Heart right ventricle (tissue), 16 donors: Measurements from ENCODE around the gene EFCAB6. TPM values are rescaled to one million over a fixed set of nuclear protein-coding genes. Genes with fewer than 3 reads are reported as not detected.

Experiments
- ATAC-seq, 8 donors: fragments of 200-7000 bp; cut with Tn5 transposase; one replicate each; pipeline ENCODE4 v1.9.1; 2020; ENCODE audit warnings: mild to moderate bottlenecking in 8 of 8, moderate library complexity in 8 of 8, moderate number of reproducible peaks in 1 of 8
- DNase-seq, 2 donors: peaks; one replicate each; pipeline ENCODE4 v3.0.0-alpha.2; 2020
- H3K27ac ChIP-seq, 10 donors: fragments of 200-600 bp; sonication (generic) in 2 of 10; one replicate each; pipeline versions ENCODE4 v1.5.0 to v1.8.0; 2020 to 2022; ENCODE audit warnings: mild to moderate bottlenecking in 3 of 10
- H3K27me3 ChIP-seq, 7 donors: fragments of 200-600 bp; one replicate each; pipeline ENCODE4 v1.8.0; 2021 to 2022; ENCODE audit warnings: mild to moderate bottlenecking in 2 of 7
- H3K36me3 ChIP-seq, 9 donors: fragments of 200-600 bp; sonication (generic) in 1 of 9; one replicate each; pipeline versions ENCODE4 v1.5.0 to v1.8.0; 2020 to 2022; ENCODE audit warnings: mild to moderate bottlenecking in 2 of 9
- H3K4me1 ChIP-seq, 9 donors: fragments of 200-600 bp; sonication (generic) in 1 of 9; one replicate each; pipeline versions ENCODE4 v1.5.0 to v1.8.0; 2020 to 2022; ENCODE audit warnings: mild to moderate bottlenecking in 4 of 9
- H3K4me3 ChIP-seq, 10 donors: fragments of 200-600 bp; sonication (generic) in 2 of 10; one replicate each; pipeline versions ENCODE4 v1.5.0 to v1.8.0; 2020 to 2022; ENCODE audit warnings: mild to moderate bottlenecking in 7 of 10, moderate library complexity in 2 of 10
- H3K9me3 ChIP-seq, 11 donors: fragments of 200-600 bp in 10 of 11; sonication (generic) in 2 of 11; one replicate each; pipeline versions ENCODE4 v1.5.0 to v1.8.0; 2013 to 2022; ENCODE audit warnings: mild to moderate bottlenecking in 2 of 11, control low read depth in 1 of 11, moderate library complexity in 1 of 11
- CTCF ChIP-seq, 9 donors: fragments of 200-600 bp; sonication (generic) in 2 of 9; IDR thresholded peaks; one replicate each; pipeline versions ENCODE4 v1.5.0 to v1.8.0; 2021 to 2022; ENCODE audit warnings: antibody characterized with exemption in 9 of 9, mild to moderate bottlenecking in 5 of 9, moderate library complexity in 1 of 9
- WGBS, 2 donors: extraction: QIAGEN DNeasy Blood & Tissue Kit; methylation state at CpG; one replicate each; pipeline ENCODE4 v1.1.7; 2013; ENCODE audit warnings: inconsistent platforms in 1 of 2; 5-methylcytosine and 5-hydroxymethylcytosine counted together
- intact Hi-C, 10 donors: fragments of 100-400 bp; cut with DNase I; formaldehyde crosslinking; loops; one replicate each; pipeline versions ENCODE4 v1.11.1 to v1.14.2; 2022
- polyA plus RNA-seq, 2 donors: library from polyadenylated mRNA; stranded (reverse); fragments of 200-250 nt; gene quantifications; one replicate each; pipeline ENCODE4 v1.2.3, GENCODE V29; 2013
- total RNA-seq, 10 donors: library from RNA; stranded (reverse); fragmentation: NEBNext Ultra II Directional in 3 of 10; extraction: Animal tissue kit (Norgen Biotek cat#: 25700) in 3 of 10; gene quantifications; one replicate each; pipeline versions ENCODE4 v1.2.1 to v1.2.4, GENCODE V29; 2021 to 2023
- donor health status: Arrhythmogenic right ventricular cardiomyopathy.
- donor health status: ischemic (EF 13 %, LVEDD 7.1; RV severe dilation, severe dysfunction).
- donor health status: healthy with polysubstance abuse.
- donor health status: DM: no; HTN: yes; CAD: no.
- donor health status: DM: no; HTN: no; CAD: no.
- donor health status: ischemic (EF 25% LVEDD 6.9; RV normal size, moderate dysfunction).
- donor health status: ischemic (EF 25% LVEDD 5.7; RV mildly dilated, moderate dysfunction).
- donor health status: healthy.
- donor health status: DM: yes; HTN: yes; CAD: no.
- donor health status: Ischemic cardiomyopathy.
- donor health status: ischemic (EF 35%, LVEDD 5.7; RV mildly dilated, moderate dysfunction).
- donor health status: nonischemic (EF 11% LVEDD 7.7; RV severe dilation, severe dysfunction).
- donor health status: DM: yes; HTN: yes; CAD: no.
- donor health status: PGD.
- donor health status: ischemic (EF 29% LVEDD 5.4; RV normal size, mild dysfunction).
- donor health status: nonischemic (EF 23%, LVEDD 6.1; RV moderate dilation, normal function).

EFCAB6 gene
- total and polyA plus RNA-seq, 12 donors = 0.25 to 4.3 (median 1.8) TPM

DNA sequence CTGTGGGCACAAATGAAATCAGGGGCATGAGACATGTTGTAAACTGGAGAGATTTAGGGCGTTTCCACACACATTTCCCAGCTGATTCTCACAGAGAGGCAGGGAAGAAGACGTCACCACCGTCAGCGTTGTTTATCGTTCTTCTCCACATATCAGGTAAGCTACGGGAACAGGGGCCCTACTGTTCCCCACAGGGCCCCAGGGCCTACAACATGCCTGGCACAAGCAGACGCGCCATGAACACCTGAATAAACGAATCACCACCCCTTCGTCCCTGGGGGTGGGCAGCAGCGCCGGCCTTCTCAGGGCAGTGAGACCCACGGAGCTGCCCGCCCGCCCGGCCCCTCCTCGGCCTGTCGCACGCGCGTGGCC lies 342 bp downstream of the EFCAB6 start:
- Histone ChIP-seq H3K36me3 (no peaks in the 10 kb centered on the region), H3K9me3 (no peaks in the 10 kb centered on the region), H3K27me3 (no peaks in the 10 kb centered on the region), H3K4me1 (peaks cover 5 to 21% (median 16%) of the 10 kb centered on the region in 9 donors), H3K4me3 (peak overlapping the region; percentile 56 to 99 (median 84)), H3K27ac (peak overlapping the region in 8 of 10 donors; percentile 72 to 94 (median 86))
- WGBS, 2 donors = 0 to 1% methylated on average over 21 of the region's 21 CpGs
- no peak for TF ChIP-seq CTCF (IDR thresholded peaks at IDR 0.05)
- no peak for DNase-seq
- peak in 3 of 8 donors; percentile 12 to 47 (median 25) for ATAC-seq
- intact Hi-C loops = loop anchor here in 2 of 10 donors (10.0 kb wide), 2 partner anchors 143 to 417 kb away; partner anchors contain the start of gene SAMM50 (in 1 of the 2)

- ATAC-seq = no peak
- TF ChIP-seq CTCF (IDR thresholded peaks at IDR 0.05) = no peak
- peaks cover 0 to 27% (median 12%) of the 10 kb centered on the region in 11 donors for H3K9me3 ChIP-seq
Observed at GRCh38 chr22:43802897-43803495, 9.1 kb downstream of the EFCAB6 start.

GRCh38 chr22:43800970-43801369 lies 11.1 kb downstream of the EFCAB6 start:
- no peaks in the 10 kb centered on the region for H3K27me3 ChIP-seq
- TF ChIP-seq CTCF (IDR thresholded peaks at IDR 0.05) = no peak
- no peak overlapping the region for H3K27ac ChIP-seq
- intact Hi-C loops = no loop called here
- DNase-seq = no peak
- 92 to 93% methylated on average over 1 of the region's 1 CpG for WGBS, 2 donors
- peaks cover 0 to 27% (median 12%) of the 10 kb centered on the region in 11 donors for H3K9me3 ChIP-seq
- no peak overlapping the region for H3K4me3 ChIP-seq
- ATAC-seq = no peak
- peaks cover 0 to 9% (median 2%) of the 10 kb centered on the region in 9 donors for H3K4me1 ChIP-seq
- H3K36me3 ChIP-seq = no peaks in the 10 kb centered on the region

More at GRCh38 chr22:43802897-43803495, 9.1 kb downstream of the EFCAB6 start:
- intact Hi-C loops = no loop called here
- DNase-seq = no peak
- Histone ChIP-seq H3K36me3 (no peaks in the 10 kb centered on the region), H3K27ac (no peak overlapping the region), H3K27me3 (no peaks in the 10 kb centered on the region), H3K4me3 (no peak overlapping the region), H3K4me1 (no peaks in the 10 kb centered on the region)
- 77 to 86% methylated on average over 5 of the region's 5 CpGs for WGBS, 2 donors

- no peak for TF ChIP-seq CTCF (IDR thresholded peaks at IDR 0.05)
- Histone ChIP-seq H3K27me3 (no peaks in the 10 kb centered on the region), H3K9me3 (peaks cover 0 to 27% (median 12%) of the 10 kb centered on the region in 11 donors), H3K36me3 (no peaks in the 10 kb centered on the region), H3K4me1 (peaks cover 0 to 10% (median 2%) of the 10 kb centered on the region in 9 donors), H3K4me3 (no peak overlapping the region), H3K27ac (no peak overlapping the region)
- DNase-seq (no peak), ATAC-seq (no peak)
- intact Hi-C loops = loop anchor here in 7 of 10 donors (5.0 to 10.0 kb wide), 2 partner anchors 411 to 414 kb away; no protein-coding TSS in a partner anchor
- WGBS, 2 donors = 67 to 68% methylated on average over 5 of the region's 5 CpGs
Observed at GRCh38 chr22:43798492-43798891, 13.6 kb downstream of the EFCAB6 start.
